Endothelial cell of hepatic sinusoid (primary cell): ENCODE data around the gene AK9.

Experiments used
- in situ Hi-C: cut with HindIII; loops from 2 replicates; pipeline ENCODE4 v1.10.0; 2017; ENCODE audit warnings: low sequenced_read_pairs

Gene AK9

DNA sequence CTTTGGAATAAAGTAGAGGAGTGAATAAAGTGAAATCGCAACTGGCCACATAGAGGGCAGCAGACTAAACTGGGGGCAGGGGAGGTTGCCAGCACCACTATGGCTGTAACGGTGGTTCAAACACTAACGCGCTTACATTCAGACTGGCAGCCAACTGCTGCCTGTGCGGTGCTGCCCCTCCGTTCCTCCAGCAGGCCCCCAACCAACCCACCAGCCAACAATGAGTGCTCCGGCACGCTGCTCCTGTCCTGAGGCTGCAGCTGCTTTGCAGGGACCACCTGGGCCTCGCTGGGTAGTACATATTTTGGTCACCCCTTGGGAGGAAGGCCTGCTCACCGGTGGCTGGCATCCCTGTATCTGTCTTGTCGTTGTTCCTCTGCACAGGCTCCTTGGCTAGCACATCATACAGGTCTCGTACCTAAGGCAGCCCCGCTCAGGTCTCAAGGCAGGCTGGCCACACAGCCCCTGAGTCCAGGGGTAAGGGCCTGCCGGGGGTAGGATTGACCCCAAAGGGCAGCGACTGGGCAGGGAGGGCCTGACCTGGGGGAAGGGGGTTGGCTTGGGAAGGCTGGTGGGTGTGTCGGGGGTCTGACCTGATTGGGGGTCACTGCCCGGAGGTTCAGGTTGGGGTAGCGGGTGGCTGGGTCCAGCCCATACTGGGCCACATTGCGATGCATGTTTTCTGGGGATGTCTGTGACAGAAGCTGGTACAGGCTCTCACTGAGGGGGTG, 241.8 kb downstream of the AK9 start:
- in situ Hi-C loops: no loop called here

DNA sequence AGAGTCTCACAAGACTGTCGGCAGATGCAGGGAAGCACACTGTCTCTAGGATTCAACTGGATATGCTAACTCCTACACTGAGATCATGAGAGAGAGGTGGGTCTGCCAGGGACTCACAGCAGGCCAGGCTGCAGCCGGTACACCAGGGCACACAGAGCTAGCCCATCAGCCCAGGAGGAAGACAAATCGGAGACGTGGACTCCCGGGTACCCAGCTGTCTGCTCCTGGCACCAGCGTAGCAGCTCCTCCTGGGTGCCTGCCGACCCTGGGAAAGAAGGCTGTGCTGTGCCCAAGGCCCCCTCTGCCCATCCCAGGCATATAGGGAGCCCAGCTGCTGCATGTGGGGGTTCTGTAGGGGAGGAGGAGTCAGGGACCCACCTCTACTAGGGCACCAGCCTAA, 242.4 kb downstream of the AK9 start:
- in situ Hi-C loops: no loop called here

DNA sequence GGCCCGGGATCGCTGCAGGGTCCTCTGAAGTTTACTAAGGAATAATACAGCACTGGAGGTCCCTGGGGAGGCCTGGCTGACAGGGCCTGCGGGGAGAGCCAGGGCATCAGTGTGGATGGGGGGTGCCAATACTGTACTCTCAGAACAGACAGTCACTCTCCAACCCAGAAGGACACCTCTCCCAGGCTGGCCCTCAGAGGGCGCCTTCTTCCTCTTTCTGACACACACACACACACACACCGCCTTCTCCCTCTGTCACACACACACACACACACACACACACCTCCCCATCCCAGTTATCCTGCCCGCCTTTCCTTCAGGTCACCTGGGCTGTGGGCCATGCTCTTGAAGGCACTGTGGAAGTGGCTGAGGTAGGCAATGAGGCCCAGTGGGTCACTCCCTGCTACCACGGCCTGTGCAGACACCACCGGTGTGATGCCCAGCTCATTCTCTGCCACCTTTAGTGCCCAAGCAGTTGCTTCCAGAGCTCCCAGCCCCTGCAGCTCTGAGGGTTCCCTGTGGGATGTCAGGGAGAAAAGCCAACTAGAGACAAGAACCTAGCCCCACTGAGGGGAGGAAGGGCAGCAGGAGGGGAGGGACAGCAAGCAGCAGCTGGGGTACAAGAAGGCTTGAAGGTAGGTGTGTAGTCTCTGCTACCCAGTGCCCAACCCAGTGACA, 243.0 kb downstream of the AK9 start:
- in situ Hi-C loops: no loop called here

DNA sequence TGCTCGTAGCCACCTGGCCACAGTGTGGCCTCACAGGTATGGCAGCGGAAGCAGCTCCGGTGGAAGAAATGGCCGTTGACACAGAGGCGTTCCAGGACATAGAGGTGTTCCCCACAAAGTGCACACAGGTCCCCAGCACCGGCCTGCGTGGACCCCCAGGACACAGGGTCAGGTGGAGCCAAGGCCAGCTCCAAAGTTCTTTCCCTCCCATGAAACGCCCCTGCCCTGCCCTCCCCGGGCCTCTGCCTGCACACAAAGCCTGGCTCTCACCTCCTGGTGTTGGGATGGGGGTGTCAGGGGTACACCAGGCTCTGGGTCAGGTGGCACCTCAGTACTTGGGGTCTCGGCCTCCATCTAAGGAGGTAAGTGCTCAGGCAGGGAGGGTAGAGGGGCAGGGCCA, 243.9 kb downstream of the AK9 start:
- in situ Hi-C loops: no loop called here

DNA sequence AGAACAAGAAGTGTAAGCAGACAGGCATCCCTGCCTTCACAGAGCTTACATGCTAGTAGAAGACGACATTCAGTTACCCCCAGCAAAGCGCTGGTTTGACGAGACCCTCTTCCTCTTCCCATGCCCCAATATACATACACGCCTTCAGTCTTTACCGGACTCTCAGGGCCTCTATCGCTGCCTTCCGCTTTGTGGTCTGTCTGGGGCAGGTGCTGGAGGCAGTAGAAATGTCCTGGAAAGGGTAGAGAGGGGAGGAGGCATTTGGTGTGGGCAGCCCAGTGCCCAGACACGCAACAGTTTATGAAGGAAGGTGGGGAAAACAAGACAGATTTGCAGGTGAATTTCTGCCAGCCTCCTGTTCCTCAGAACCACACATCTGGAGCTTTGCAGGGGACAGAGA, 244.5 kb downstream of the AK9 start:
- in situ Hi-C loops: no loop called here

DNA sequence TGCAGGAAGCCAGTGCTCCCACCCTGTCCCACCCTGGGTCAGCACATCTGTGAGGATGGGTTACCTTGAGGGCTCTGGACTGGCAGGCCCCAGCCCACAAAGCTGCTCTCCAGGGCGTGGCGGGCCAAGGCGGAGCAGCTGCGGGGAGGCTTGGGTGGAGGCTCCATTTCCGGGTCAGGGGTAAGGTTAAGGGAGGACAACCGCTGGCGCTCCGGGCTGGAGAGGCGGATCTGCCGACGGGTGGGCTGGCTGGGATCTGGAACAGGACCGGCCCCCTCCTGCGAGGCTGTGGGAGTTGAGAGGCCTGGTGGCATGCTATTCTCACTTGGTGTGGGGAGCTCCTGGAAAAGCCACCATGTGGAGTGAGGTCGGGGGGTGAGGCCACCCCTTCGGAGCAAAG, 244.9 kb downstream of the AK9 start:
- in situ Hi-C loops: no loop called here

DNA sequence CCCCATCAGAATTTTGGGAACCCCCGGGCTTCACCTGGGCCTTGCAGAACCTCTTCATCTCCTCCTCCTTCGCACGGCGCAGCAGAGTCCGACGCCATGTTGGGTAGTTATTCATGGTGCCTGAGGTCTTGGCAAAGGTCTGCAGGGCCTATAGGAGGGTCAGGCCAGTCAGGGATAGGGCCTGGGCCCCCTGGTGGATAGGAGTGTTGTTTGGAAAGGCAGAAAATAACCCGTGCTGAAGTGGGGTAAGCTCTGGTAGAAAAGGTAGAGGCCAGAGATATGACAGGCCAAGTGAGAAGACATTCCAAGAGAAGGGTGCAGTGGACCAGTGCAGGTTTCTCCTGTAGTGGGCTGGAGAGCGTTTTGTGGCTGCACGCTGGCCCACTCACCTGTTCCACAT, 245.6 kb downstream of the AK9 start:
- in situ Hi-C loops: no loop called here

DNA sequence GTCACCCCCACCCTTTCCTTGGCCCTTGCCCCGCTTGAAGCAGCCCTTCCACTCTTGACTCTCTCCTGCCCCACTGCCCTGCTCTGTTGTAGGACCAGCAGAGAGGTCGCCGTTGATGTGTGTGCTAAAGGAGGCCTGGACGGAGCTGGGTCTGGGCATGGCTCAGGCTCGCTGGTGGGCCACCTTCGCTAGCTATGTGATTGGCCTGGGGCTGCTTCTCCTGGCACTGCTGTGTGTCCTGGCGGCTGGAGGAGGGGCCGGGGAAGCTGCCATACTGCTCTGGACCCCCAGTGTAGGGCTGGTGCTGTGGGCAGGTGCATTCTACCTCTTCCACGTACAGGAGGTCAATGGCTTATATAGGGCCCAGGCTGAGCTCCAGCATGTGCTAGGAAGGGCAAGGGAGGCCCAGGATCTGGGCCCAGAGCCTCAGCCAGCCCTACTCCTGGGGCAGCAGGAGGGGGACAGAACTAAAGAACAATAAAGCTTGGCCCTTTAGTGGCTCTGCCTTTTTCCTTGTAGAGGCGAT, 247.5 kb downstream of the AK9 start:
- in situ Hi-C loops: loop anchor here (5.0 kb wide), 1 partner anchor 84 kb away; no protein-coding TSS in a partner anchor
